GM11168 (cell line): ENCODE results near the gene CLPTM1.
"Not testable (repeated sequence)": the region's sequence is repeated elsewhere in the genome, so short reads cannot be mapped to it uniquely, and the experiment has no call there.

Experiments used
- in situ Hi-C: fragments of 300-500 bp; cut with MboI; formaldehyde crosslinking; loops from one replicate; pipeline ENCODE4 v1.12.0; 2022; ENCODE audit warnings: low sequenced_read_pairs; ENCODE audit not compliant: unreplicated experiment

The CLPTM1 gene

GRCh38 chr19:44954649-44955504 is at the start of gene CLPTM1:
CLPTM1 (plus strand) TSS chr19:44955380; CDS start chr19:44955396, 16 bp downstream.
- in situ Hi-C loops = no loop called here

GRCh38 chr19:44905437-44906160 is 49.6 kb upstream of the CLPTM1 start, which contains the start of gene APOE:
APOE (plus strand) TSS chr19:44905796; CDS start chr19:44906625, 829 bp downstream.
- in situ Hi-C loops = no loop called here

- in situ Hi-C loops = no loop called here
These were observed 47.6 kb upstream of the CLPTM1 start for GRCh38 chr19:44907613-44908012.

GRCh38 chr19:44908074-44908835 is 46.9 kb upstream of the CLPTM1 start:
- in situ Hi-C loops = no loop called here

GRCh38 chr19:44908836-44909261 is 46.3 kb upstream of the CLPTM1 start:
- in situ Hi-C loops = no loop called here

GRCh38 chr19:44909775-44910174 is 45.4 kb upstream of the CLPTM1 start:
- in situ Hi-C loops = loop anchor here (5.0 kb wide), 1 partner anchor 38 kb away; the partner anchor contains the start of gene APOC2

GRCh38 chr19:44911896-44912295 is 43.3 kb upstream of the CLPTM1 start:
- in situ Hi-C loops = loop anchor here (5.0 kb wide), 1 partner anchor 35 kb away; the partner anchor contains the start of gene APOC2

GRCh38 chr19:44912854-44913253 is 42.3 kb upstream of the CLPTM1 start:
- in situ Hi-C loops = loop anchor here (5.0 kb wide), 1 partner anchor 34 kb away; the partner anchor contains the start of gene APOC2

- in situ Hi-C loops = loop anchor here (5.0 kb wide), 1 partner anchor 34 kb away; the partner anchor contains the start of gene APOC2
These were observed 41.4 kb upstream of the CLPTM1 start for GRCh38 chr19:44913512-44914432.

- in situ Hi-C loops = loop anchor here (5.0 kb wide), 1 partner anchor 33 kb away; the partner anchor contains the start of gene APOC2
These were observed 40.6 kb upstream of the CLPTM1 start, which contains the start of gene APOC1 for GRCh38 chr19:44914433-44915206. APOC1 (plus strand) TSS chr19:44914608; CDS start chr19:44914892, 284 bp downstream.

- in situ Hi-C loops = no loop called here
These were observed 30.9 kb upstream of the CLPTM1 start for GRCh38 chr19:44924243-44924725.

GRCh38 chr19:44925114-44925891 is 29.9 kb upstream of the CLPTM1 start:
- in situ Hi-C loops = no loop called here

- in situ Hi-C loops = not testable (repeated sequence)
These were observed 28.7 kb upstream of the CLPTM1 start for GRCh38 chr19:44926245-44927077.

- in situ Hi-C loops = no loop called here
These were observed 27.4 kb upstream of the CLPTM1 start for GRCh38 chr19:44927746-44928145.

- in situ Hi-C loops = no loop called here
These were observed 25.1 kb upstream of the CLPTM1 start for GRCh38 chr19:44930088-44930487.

- in situ Hi-C loops = no loop called here
These were observed 23.6 kb upstream of the CLPTM1 start for GRCh38 chr19:44931541-44931940.
